Stimulated activated CD4-positive, alpha-beta T cell treated with anti-CD3 and anti-CD28 coated beads, Interleukin-12 subunit alpha, Interleukin-12 subunit beta, amount 100 ng/mL, for 4 hours (primary cell): Measurements from ENCODE around the gene ISCA1.
"Not testable (repeated sequence)": the region's sequence is repeated elsewhere in the genome, so short reads cannot be mapped to it uniquely, and the experiment has no call there.

Experiments
- DNase-seq: peaks from one replicate; pipeline ENCODE4 v3.0.0-alpha.2; 2020

ISCA1 gene

GRCh38 chr9:86282077-86282978, at the start of gene ISCA1:
Gene ISCA1 (minus strand): TSS chr9:86282538. CDS start chr9:86282458, 80 bp downstream.
- peak; percentile 100 for DNase-seq

GRCh38 chr9:86330186-86330585, 47.8 kb upstream of the ISCA1 start:
- no peak for DNase-seq

- no peak for DNase-seq
These were observed 47.3 kb upstream of the ISCA1 start for GRCh38 chr9:86329649-86330048.

GRCh38 chr9:86328156-86328555, 45.8 kb upstream of the ISCA1 start:
- no peak for DNase-seq

GRCh38 chr9:86326536-86326935, 44.2 kb upstream of the ISCA1 start:
- no peak for DNase-seq

- DNase-seq: no peak
These were observed 42.6 kb upstream of the ISCA1 start for GRCh38 chr9:86324901-86325300.

GRCh38 chr9:86324308-86324707, 42.0 kb upstream of the ISCA1 start:
- DNase-seq: no peak

GRCh38 chr9:86322973-86323644, 40.8 kb upstream of the ISCA1 start:
- DNase-seq: no peak

GRCh38 chr9:86321373-86321772, 39.0 kb upstream of the ISCA1 start:
- DNase-seq: no peak

- no peak for DNase-seq
These were observed 35.8 kb upstream of the ISCA1 start for GRCh38 chr9:86318187-86318586.

GRCh38 chr9:86315078-86315477, 32.7 kb upstream of the ISCA1 start:
- no peak for DNase-seq

GRCh38 chr9:86312959-86313358, 30.6 kb upstream of the ISCA1 start:
- DNase-seq: not testable (repeated sequence)

- no peak for DNase-seq
These were observed 26.3 kb upstream of the ISCA1 start for GRCh38 chr9:86308687-86309086.

GRCh38 chr9:86304236-86304730, 21.9 kb upstream of the ISCA1 start:
- DNase-seq: no peak

- peak; percentile 10 for DNase-seq
These were observed 21.1 kb upstream of the ISCA1 start for GRCh38 chr9:86303316-86303975.

- DNase-seq: no peak
These were observed 19.3 kb upstream of the ISCA1 start for GRCh38 chr9:86301686-86302085.

GRCh38 chr9:86300701-86301100, 18.4 kb upstream of the ISCA1 start:
- no peak for DNase-seq

- no peak for DNase-seq
These were observed 16.5 kb upstream of the ISCA1 start for GRCh38 chr9:86298873-86299272.

- DNase-seq: not testable (repeated sequence)
These were observed 8.0 kb upstream of the ISCA1 start for GRCh38 chr9:86290341-86290740.

GRCh38 chr9:86288499-86289198, 6.3 kb upstream of the ISCA1 start:
- no peak for DNase-seq

- no peak for DNase-seq
These were observed 4.7 kb upstream of the ISCA1 start for GRCh38 chr9:86287013-86287412.

GRCh38 chr9:86286278-86286677, 3.9 kb upstream of the ISCA1 start:
- no peak for DNase-seq

- no peak for DNase-seq
These were observed 2.9 kb upstream of the ISCA1 start for GRCh38 chr9:86285261-86285660.
